Stimulated activated CD4-positive, alpha-beta T cell treated with anti-CD3 and anti-CD28 coated beads, TNF-alpha, amount 100 ng/mL, for 24 hours (primary cell): ENCODE measurements around the gene ENDOU.
"Not testable (repeated sequence)": the region's sequence is repeated elsewhere in the genome, so short reads cannot be mapped to it uniquely, and the experiment has no call there.

Source experiments
- DNase-seq, 3 experiments: peaks; one replicate each; pipeline ENCODE4 v3.0.0-alpha.2; 2020; ENCODE audit warnings: low read depth in 3 of 3

The ENDOU gene

GRCh38 chr12:47687636-47688035, 37.7 kb downstream of the ENDOU start:
- DNase-seq, result no peak

GRCh38 chr12:47686645-47687240, 38.5 kb downstream of the ENDOU start:
- no peak for DNase-seq

DNA sequence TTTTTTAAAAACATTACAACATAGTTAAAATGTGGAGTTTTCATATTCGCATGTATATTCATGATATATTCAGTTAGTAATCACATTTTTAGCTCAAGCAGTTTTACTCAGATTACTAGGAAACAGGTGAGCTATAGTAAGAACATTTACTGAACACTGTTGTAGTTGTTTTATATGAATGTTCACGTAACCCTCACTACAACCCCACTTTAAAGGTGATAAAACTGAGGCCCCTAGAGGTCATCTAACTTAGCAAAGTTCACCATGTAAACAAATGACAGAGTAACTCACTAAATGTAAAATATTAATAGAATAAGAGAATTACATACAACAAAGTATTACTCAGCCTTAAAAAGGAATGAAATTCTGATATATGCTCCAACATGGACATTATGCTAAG, 45.5 kb downstream of the ENDOU start:
- DNase-seq, result no peak

DNA sequence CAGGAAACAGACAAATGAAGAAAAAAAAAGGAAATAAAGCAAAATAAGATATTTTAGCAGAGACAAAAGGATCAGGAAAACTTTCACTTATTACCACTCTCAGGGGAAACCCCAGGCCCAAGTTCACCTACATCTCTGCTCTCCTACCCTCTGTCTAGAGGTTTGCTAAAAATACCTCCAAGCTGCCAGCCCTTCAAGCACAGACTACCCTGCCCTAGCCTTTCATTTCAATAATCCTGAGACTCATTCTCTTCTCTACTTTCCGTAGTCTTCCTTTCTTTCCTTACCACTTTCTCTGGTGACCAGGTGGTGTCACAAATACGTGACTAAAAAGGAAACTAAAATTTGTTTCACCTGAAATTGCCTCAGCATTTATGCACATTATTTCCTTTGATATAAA, 53.2 kb downstream of the ENDOU start:
- no peak for DNase-seq

DNA sequence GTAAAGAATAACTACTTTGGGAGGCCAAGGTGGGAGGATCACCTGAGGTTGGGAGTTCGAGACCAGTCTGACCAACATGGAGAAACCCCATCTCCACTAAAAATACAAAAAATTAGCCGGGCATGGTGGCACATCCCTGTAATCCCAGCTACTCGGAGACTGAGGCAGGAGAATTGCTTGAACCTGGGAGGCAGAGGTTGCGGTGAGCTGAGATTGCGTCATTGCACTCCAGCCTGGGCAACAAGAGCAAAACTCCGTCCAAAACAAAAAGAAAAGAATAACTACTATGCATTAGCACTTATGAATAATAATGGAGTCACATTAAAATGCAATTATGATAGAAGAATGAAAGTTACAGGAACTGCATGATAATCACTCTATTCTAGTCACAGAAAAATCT, 57.4 kb downstream of the ENDOU start:
- DNase-seq, result not testable (repeated sequence)
